MM.1S (cell line): ENCODE results near the gene CCT5.

ENCODE experiments used
- CTCF ChIP-seq: fragments of 300-600 bp; sonication (generic); IDR thresholded peaks from 2 replicates; pipeline ENCODE4 v1.5.1; 2016; ENCODE audit warnings: antibody characterized with exemption, low read length, mixed read lengths
- EZH2 ChIP-seq: fragments of 300-600 bp; sonication (generic); optimal IDR thresholded peaks from 2 replicates; pipeline ENCODE3; 2017; ENCODE audit warnings: low read depth, mild to moderate bottlenecking, antibody characterized with exemption, low read length, mixed read lengths

GRCh38 chr5:10266137-10266536 lies 16.1 kb downstream of the CCT5 start:
- TF ChIP-seq CTCF (no peak), EZH2 (no peak)
